HepG2 (cell line): ENCODE measurements around the gene IQCH. TPM values are rescaled to one million over a fixed set of nuclear protein-coding genes. Genes with fewer than 3 reads are reported as not detected.

Source experiments
- ARNTL ChIP-seq: sonication (generic); formaldehyde crosslinking; IDR thresholded peaks from 2 replicates; pipeline ENCODE4 v1.4.0; 2020; ENCODE audit warnings: mild to moderate bottlenecking, missing genetic modification reagents
- ATF7-NPFF ChIP-seq: sonication (generic); formaldehyde crosslinking; IDR thresholded peaks from 2 replicates; pipeline ENCODE4 v1.8.1; 2023; ENCODE audit warnings: mild to moderate bottlenecking, low read depth, missing genetic modification reagents, moderate library complexity
- E2F1 ChIP-seq: sonication (generic); formaldehyde crosslinking; IDR thresholded peaks from 2 replicates; pipeline ENCODE4 v1.5.0; 2020; ENCODE audit warnings: missing genetic modification reagents
- ELF3 ChIP-seq: IDR thresholded peaks from 2 replicates; pipeline ENCODE4 v1.6.1; 2016; ENCODE audit warnings: missing genetic modification reagents, missing compliant biosample characterization
- FOXP4 ChIP-seq: sonication (generic); formaldehyde crosslinking; IDR thresholded peaks from 2 replicates; pipeline ENCODE4 v1.4.0; 2020; ENCODE audit warnings: missing genetic modification reagents
- IRX3 ChIP-seq: sonication (generic); formaldehyde crosslinking; IDR thresholded peaks from 2 replicates; pipeline ENCODE4 v1.8.1; 2023; ENCODE audit warnings: mild to moderate bottlenecking, low read depth, missing genetic modification reagents, borderline replicate concordance
- KDM5A ChIP-seq: fragments of 200-600 bp; sonication (generic); IDR thresholded peaks from 2 replicates; pipeline ENCODE4 v1.7.0; 2018; ENCODE audit warnings: antibody characterized with exemption, mild to moderate bottlenecking, low read length, borderline replicate concordance
- MYC ChIP-seq: sonication (generic); formaldehyde crosslinking; IDR thresholded peaks from 2 replicates; pipeline ENCODE4 v1.9.0; 2021; ENCODE audit warnings: missing genetic modification reagents, borderline replicate concordance
- RORA ChIP-seq: sonication (generic); formaldehyde crosslinking; IDR thresholded peaks from 2 replicates; pipeline ENCODE4 v1.5.0; 2020; ENCODE audit warnings: mild to moderate bottlenecking, missing genetic modification reagents, moderate library complexity
- SIX1 ChIP-seq: sonication (generic); formaldehyde crosslinking; IDR thresholded peaks from 2 replicates; pipeline ENCODE4 v1.4.0; 2020; ENCODE audit warnings: missing genetic modification reagents, borderline replicate concordance
- STAT6 ChIP-seq: sonication (generic); formaldehyde crosslinking; IDR thresholded peaks from 2 replicates; pipeline ENCODE4 v1.4.0; 2020; ENCODE audit warnings: missing genetic modification reagents, mild to moderate bottlenecking, borderline replicate concordance
- TFAP4 ChIP-seq: sonication (generic); IDR thresholded peaks from 2 replicates; pipeline ENCODE4 v1.6.1; 2016; ENCODE audit warnings: low read depth, borderline replicate concordance
- ZHX2 ChIP-seq, 2 experiments: sonication (generic) in 1 of 2; formaldehyde crosslinking in 1 of 2; IDR thresholded peaks; 2 replicates each; pipeline versions ENCODE4 v1.6.1 to v1.9.0; 2014 to 2022; ENCODE audit warnings: antibody characterized with exemption in 1 of 2, borderline replicate concordance in 1 of 2, inconsistent platforms in 1 of 2, low read depth in 1 of 2, missing genetic modification reagents in 1 of 2
- ZNF329 ChIP-seq: sonication (generic); formaldehyde crosslinking; IDR thresholded peaks from 2 replicates; pipeline ENCODE4 v1.9.0; 2021; ENCODE audit warnings: low read depth, mild to moderate bottlenecking, missing genetic modification reagents
- polyA plus RNA-seq, 8 experiments: library from polyadenylated mRNA; depleted of rRNA in 3 of 8; stranded (reverse) in 7 of 8; unstranded in 1 of 8; fragments of >200 nt; fragmentation: Illumina TruSeq in 4 of 8; extraction: Trizol in 4 of 8; gene quantifications; 2 replicates each; pipeline versions ENCODE4 v1.2.1 to v1.2.3, GENCODE V29; 2011 to 2016; ENCODE audit warnings: low read depth in 4 of 8, missing spikeins in 1 of 8, mixed read lengths in 1 of 8; ENCODE audit not compliant: insufficient read depth in 1 of 8
- total RNA-seq, 5 experiments: library from RNA; depleted of rRNA; stranded (reverse); fragments of >200 nt; fragmentation: Illumina TruSeq; extraction: Trizol; gene quantifications; 2 replicates each; pipeline ENCODE4 v1.2.3, GENCODE V29; 2016; ENCODE audit warnings: low read depth in 1 of 5

The IQCH gene
- total and polyA plus RNA-seq, 2 of the 13 experiments (the other 11 are each of a cell fraction or from before 2014, with no cell fraction given): 0.16 to 0.55 TPM

GRCh38 chr15:67521029-67521782 lies 266.6 kb downstream of the IQCH start, which contains the start of gene C15orf61 (continued):
- TF ChIP-seq ZHX2 (IDR thresholded peaks at IDR 0.05; ENCODE audit: low read depth) (no peak), ZHX2 (CRISPR knock-in tag; IDR thresholded peaks at IDR 0.05; ENCODE audit: borderline replicate concordance) (0 out of 2 replicates have a peak, but pooled peaks have one; percentile 71), RORA (CRISPR knock-in tag) (no peak; the same call in 1 of the 2 replicates), ATF7-NPFF (CRISPR knock-in tag) (peak; percentile 93), ZNF329 (CRISPR knock-in tag) (peak; percentile 78; the same call in 1 of the 2 replicates), ELF3 (CRISPR knock-in tag) (peak; percentile 51; the same call in 1 of the 2 replicates), MYC (CRISPR knock-in tag) (peak; percentile 95), KDM5A (no peak), STAT6 (peak; percentile 39; the same call in 1 of the 2 replicates), IRX3 (CRISPR knock-in tag) (peak; percentile 68; the same call in 1 of the 2 replicates), TFAP4 (no peak), ARNTL (peak; percentile 85; the same call in 1 of the 2 replicates), FOXP4 (CRISPR knock-in tag) (peak; percentile 51), SIX1 (CRISPR knock-in tag) (no peak), E2F1 (peak; percentile 76)
